HG03103 (cell line): ENCODE data around the gene CXXC5.

Source experiments
- ATAC-seq: cut with Tn5 transposase; IDR thresholded peaks from one replicate; pipeline ENCODE4 v1.9.1; 2021; ENCODE audit warnings: low read depth; ENCODE audit not compliant: unreplicated experiment

Gene CXXC5

DNA sequence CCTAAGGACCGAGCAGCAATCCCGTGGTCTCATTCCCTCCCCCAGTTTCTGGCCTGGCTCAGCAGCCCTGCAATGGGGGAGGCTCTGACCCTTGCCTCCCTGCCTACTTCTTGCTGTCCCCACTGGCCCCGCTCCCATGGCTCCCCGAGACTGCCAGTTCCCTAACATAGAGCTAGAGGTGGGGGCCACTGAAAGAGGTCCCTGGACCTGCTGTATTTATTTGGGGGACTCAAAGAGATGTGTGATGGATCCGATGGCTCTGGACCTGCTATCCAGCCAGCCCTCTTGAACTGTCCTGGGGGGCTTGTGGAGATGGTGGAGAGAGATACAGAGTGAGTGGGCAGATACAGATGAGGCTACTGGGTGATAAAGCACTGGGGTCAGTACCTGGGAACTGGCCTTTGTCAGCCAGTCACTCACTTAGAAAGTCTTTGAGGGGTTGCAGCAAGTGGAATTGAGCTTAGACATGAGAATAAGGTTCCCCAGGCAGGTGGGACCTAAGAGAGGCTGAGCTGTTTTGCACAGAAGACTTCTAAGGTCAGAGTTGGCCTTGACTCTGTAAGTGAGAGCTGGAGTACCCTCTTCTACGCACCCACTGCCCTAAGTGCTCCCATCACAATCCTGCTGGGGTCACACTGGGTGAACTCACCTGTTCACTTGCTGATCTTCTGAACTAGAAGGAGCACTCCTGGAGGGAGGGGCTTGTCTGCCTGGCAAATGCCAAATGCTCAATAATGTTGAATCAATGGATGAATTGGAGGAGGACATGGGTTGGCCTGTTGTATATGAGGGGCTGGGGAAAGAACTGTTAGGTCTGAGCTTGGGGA lies 42.9 kb downstream of the CXXC5 start:
- no peak for ATAC-seq

GRCh38 chr5:139692148-139692547 lies 44.0 kb downstream of the CXXC5 start:
- no peak for ATAC-seq

- ATAC-seq = no peak
These were observed 44.6 kb downstream of the CXXC5 start for GRCh38 chr5:139692679-139693308.

DNA sequence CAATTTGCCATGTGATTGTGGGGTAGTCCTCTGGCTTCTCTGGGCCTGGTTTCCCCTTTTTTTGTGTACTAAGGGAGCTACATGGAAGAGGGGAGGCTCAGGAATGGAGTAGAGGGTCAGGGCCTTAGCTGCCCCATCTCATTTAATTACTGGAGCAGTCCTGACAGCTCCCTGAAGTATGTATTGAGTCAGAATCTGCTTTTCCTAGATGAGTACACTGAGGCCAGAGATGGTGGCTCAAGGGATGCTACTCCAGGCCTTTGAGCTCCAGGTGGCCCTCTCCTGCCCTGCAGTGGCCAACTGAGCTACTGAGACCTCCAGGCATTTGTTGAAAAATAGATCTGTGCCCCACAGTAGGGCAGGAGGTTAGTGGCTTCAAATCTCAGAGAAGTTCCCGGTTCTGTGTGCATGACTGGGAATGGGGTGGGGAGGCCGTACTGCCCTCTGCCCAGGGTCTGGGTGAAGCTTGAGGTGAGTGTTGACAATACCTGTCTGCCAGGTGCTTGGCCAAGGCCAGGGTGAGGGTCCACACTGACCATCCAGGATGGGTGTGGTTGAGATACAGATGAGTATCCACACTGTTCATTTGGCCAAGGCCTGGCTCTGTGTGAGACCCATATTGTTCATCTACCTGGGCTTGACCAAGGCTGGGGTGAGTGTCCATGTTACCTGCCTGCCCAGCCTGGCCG lies 45.7 kb downstream of the CXXC5 start:
- ATAC-seq = no peak

DNA sequence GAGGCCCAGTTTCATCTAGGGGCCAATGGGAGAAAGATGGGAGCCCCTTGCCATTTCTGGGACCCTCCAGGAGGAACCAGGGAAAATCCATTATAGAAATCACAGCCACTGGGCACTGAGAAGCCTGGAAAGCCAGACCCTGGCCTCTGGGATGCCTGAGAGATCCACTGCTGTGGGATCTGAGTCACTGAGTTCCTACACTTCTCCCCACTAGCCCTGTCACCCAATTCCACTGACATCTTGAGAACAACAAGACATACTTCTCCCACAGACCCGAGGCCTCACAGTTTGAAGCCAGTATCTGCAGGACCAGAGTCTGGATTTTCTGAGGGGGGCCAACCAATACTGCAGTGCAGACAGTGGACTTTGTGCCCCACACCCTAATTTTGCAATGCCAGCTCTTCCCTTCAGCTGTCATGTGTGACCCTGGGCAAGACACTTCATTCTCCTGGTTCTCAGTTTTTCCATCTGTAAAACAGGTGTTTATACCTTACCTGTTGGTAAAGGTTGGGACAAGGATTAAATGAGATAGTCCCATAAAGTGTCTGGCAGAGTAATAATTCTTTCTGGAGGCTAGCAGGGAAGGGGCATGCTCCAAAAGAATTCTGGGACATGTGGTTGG lies 46.5 kb downstream of the CXXC5 start:
- ATAC-seq = no peak

DNA sequence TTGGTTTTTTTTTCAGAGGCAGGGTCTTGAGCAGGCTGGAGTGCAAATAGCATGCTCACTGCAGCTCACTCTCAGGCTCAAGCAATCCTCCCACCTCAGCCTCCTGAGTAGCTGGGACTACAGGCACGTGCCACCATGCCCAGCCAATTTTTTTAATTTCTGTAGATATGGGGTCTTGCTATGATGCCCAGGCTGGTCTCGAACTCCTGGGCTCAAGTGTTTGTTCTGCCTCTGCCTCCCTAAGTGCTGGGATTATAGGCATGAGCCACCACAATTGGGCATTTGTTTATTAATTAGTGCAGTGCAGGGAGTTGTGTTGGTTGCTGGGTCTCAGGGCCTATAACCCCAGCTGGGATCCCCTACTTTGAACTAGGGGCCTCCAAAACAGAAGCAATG lies 47.0 kb downstream of the CXXC5 start:
- no peak for ATAC-seq

DNA sequence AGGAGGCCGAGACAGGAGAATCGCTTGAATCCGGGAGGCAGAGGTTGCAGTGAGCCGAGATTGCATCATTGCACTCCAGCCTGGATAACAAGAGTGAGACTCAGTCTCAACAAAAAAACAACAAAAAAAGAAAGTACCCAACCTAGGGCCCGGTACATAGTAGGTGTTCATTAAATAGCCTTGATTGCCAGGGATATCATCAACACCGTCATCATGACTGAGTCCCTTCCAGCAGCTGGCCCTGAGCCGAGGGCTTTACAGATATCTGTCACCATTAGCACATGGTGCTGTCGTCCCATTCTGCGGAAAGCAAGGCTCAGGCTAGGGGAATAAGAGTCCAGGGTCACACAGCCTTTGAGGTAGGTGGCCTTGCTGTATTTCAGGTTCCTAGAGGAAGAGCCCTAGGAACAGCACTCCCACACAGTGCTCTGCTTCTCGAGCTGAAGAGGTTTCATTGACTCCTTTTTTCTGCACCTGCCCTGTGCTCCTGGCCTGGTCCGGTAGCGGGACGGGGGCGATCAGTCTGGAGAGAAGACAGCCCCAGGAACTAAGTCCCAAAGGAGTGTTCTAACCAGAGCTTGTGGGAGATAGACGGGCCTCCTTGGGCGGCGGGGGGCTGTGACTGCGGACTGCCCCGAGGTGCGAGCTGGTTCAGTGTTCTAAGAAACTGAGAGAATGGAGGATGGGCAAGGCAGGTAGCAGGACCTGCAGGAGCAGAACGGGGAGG lies 48.2 kb downstream of the CXXC5 start:
- ATAC-seq = no peak

DNA sequence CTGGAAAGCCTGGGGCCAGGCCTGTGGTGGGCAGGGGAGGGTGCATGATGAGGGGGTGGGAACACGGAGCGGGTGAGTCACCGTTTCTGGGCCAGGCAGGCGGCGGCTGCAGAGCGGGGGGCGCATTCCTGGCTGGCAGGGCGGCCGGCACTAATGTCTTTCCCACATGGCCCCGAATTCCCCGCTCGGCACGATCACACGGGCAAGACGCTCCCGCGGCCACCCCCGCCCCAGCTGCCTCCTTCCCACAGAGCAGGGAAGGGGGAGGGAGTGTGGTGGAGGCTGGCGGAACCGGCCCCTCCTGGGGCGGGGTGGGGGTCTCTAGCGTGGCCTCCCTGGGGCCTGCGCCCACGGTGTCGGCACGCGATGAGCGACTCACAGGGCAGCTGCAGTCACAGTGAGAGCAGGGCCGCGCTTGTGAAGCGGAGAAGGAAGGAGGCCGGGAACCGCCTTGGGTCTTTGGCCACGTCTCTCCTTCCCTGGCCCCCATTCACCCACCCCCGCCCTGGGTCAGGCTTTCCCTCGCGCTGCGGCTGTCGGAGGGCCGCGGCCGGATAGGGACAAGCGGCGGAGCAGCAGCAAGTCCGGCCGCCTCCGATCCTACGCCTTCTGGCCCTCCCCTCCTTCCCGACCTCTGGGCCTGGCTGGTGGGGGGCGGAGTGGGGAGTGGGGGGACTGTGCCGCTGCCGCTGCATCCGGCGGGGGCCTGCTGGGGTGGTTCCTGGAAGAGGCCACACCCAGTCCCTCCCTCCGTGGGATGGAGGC lies 48.9 kb downstream of the CXXC5 start:
- ATAC-seq = no peak

DNA sequence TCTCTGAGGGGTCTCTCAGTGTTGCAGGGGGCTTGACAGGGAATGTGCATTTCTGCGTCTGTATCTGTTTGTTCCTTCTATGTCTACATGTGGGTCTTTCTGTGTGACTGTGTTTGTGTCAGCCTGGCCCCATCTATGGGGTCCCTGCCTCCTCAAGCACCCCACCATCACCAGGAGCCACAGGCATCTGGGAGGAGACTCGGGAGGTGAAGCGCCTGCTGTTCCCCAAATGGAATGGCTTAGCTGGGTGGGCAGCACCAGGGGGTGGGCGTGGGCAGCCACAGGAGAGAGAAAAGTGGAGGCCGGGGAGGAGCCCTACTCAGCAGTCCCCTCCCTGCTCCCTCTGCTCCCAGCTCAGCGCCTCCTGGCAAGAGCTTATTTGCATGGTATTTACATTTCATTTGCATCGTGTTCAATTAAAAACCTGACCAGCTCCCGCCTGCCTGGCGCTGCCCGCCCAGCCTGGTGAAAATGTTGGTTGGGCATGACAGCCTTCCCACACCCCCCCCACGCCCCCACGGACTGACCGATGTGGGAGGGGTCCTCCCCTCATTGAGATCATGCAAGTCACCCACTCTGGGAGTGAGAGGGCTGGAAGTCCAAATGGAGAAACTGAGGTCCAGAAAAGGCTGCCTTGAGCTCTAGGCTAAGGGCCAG lies 50.5 kb downstream of the CXXC5 start:
- ATAC-seq = no peak

DNA sequence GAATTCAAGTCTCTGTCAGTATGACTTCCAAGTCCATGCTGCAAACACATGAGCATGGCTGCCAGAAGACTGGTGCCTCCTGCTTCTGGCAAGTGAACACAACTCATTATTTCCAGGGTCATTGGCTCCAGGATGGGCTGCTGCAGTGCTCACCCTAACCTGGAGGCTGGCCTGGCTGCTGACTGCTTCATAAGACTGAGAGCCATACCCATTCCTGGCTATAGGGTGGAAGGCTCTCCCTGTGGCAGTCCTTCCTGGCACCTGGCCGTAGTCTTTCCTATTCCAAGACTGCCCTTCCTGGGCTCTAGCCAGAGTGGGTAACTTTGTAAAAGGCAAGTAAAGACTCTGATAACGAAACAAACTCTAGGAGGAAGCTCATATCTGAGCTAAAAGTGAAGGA lies 51.2 kb downstream of the CXXC5 start:
- ATAC-seq = no peak

- ATAC-seq = no peak
These were observed 52.5 kb downstream of the CXXC5 start for GRCh38 chr5:139700711-139701055.

GRCh38 chr5:139701056-139701741 lies 53.0 kb downstream of the CXXC5 start:
- no peak for ATAC-seq

DNA sequence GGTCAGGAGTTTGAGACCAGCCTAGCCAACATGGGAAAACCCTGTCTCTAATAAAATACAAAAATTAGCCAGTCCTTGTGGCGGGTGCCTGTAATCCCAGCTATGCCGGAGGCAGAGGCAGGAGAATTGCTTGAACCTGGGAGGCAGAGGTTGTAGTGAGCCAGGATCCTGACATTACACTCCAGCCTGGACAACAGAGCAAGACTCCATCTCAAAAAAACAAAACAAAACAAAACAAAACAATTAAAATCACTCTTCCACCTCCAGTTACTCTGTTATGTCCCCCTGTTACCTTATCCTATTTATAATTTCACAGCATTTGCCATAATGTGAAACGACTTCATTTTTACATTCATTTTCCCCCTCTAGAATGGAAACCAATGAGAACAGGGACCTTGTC lies 54.4 kb downstream of the CXXC5 start:
- ATAC-seq = no peak

DNA sequence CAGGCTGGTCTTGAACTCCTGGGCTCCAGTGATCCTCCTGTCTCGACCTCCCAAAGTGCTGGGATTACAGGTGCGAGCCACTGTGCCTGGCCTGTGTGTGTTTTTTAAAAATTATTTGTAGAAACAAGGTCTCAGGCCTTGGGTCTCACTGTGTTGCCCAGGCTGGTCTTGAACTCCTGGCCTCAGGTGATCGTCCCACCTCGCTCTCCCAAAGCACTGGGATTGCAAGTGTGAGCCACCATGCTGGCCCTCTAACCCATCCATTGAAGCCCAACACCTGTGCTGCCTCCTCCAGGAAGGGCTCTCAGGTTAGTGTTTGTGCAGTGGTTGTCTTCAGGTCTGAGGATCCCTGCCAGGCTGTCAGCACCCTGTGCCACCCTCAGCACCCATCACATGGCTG lies 56.6 kb downstream of the CXXC5 start:
- no peak for ATAC-seq

- no peak for ATAC-seq
These were observed 57.0 kb downstream of the CXXC5 start for GRCh38 chr5:139705191-139705590.

- ATAC-seq = no peak
These were observed 57.8 kb downstream of the CXXC5 start for GRCh38 chr5:139705655-139706587.

GRCh38 chr5:139707445-139708003 lies 59.4 kb downstream of the CXXC5 start:
- ATAC-seq = no peak
